ENCODE data around the gene SLC27A4.

SLC27A4 gene

DNA sequence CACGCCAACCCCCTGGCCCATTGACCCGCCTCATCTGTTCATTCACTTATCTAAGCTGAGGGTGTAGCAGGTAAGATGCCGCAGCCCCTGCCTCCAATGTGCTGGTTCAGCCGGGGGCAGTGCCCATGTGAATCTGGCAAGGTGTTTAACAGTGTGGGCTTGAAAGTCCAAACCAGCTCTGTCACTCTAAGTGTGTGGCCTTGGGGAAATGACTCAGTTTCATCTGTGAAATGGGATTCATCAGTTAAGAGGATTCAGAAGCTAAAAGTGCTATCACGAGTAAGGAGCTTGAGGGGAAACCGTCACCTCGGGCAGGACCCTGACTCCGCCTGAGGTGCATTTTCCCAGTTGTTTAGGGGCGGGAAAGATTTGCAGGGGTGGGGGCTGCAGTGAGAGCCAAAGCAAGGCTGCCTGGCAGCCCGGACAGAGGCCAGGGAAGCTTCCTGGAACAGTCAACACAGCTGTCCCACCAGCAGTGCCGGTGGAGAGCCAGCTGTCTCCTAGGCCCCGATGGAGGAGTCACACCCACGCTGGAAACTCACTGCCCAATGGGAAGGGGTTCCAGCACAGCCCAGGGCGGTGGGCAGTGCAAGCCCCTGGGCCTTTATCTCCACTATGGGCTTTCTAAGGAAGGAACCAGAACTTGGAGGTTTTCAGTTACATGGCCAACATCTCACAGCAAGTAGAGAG lies 21.1 kb downstream of the SLC27A4 start:
- Histone ChIP-seq H3K36me3 (ENCODE audit: control insufficient read depth, insufficient read depth, low read length) (no peaks in the 10 kb centered on the region; the same call in 1 of the 2 replicates), H3K27me3 (replicated peaks; ENCODE audit: control insufficient read depth, insufficient read depth, low read length) (no peaks in the 10 kb centered on the region), H3K4me3 (replicated peaks; ENCODE audit: low read depth, low read length) (no peak overlapping the region)
- DNase-seq (ENCODE audit: extremely low read depth, insufficient read length): no peak
- TF ChIP-seq, protein P1, sequence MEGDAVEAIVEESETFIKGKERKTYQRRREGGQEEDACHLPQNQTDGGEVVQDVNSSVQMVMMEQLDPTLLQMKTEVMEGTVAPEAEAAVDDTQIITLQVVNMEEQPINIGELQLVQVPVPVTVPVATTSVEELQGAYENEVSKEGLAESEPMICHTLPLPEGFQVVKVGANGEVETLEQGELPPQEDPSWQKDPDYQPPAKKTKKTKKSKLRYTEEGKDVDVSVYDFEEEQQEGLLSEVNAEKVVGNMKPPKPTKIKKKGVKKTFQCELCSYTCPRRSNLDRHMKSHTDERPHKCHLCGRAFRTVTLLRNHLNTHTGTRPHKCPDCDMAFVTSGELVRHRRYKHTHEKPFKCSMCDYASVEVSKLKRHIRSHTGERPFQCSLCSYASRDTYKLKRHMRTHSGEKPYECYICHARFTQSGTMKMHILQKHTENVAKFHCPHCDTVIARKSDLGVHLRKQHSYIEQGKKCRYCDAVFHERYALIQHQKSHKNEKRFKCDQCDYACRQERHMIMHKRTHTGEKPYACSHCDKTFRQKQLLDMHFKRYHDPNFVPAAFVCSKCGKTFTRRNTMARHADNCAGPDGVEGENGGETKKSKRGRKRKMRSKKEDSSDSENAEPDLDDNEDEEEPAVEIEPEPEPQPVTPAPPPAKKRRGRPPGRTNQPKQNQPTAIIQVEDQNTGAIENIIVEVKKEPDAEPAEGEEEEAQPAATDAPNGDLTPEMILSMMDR (IDR thresholded peaks at IDR 0.05; ENCODE audit: insufficient read depth, low read length, poor library complexity, severe bottlenecking): no peak

DNA sequence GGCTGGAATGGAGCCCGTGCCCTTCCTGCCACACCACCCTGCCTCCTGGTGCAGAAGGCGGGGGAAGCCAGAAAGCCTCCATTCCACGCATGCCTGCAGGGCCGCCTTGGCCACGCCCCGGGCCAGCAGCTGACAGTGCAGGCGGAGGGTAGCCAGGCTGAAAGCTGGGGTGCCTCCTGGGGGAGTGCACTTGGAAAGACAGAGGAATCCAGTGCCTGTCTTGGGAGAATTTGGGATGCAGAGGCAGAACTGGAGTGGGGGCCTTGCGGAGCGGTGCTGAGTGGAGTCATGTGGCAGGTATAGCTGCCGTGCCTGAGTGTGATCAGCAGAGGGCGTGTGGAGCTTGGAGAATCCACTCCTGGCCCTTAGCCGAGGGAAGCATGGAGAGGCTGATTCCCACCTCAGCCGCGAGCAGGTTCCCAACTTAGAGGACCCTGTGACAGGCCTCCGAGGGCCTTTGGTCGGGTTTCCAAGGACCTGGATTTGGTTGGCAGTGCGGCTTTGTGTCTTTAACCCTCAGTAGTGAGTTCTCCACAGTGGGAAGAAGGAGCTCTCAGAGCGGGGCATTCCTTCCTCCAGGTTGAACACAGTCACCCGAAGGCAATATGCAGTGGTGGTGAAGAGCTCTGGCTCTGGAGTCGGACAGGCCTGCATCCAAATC lies 21.8 kb downstream of the SLC27A4 start:
- DNase-seq (ENCODE audit: extremely low read depth, insufficient read length): peak; percentile 55
- TF ChIP-seq, protein P1 (IDR thresholded peaks at IDR 0.05; ENCODE audit: insufficient read depth, low read length, poor library complexity, severe bottlenecking): peak; percentile 92
- no peaks in the 10 kb centered on the region for H3K27me3 ChIP-seq (replicated peaks; ENCODE audit: control insufficient read depth, insufficient read depth, low read length)
- no peaks in the 10 kb centered on the region; the same call in 1 of the 2 replicates for H3K36me3 ChIP-seq (ENCODE audit: control insufficient read depth, insufficient read depth, low read length)
- H3K4me3 ChIP-seq (replicated peaks; ENCODE audit: low read depth, low read length): peak overlapping the region; percentile 47

DNA sequence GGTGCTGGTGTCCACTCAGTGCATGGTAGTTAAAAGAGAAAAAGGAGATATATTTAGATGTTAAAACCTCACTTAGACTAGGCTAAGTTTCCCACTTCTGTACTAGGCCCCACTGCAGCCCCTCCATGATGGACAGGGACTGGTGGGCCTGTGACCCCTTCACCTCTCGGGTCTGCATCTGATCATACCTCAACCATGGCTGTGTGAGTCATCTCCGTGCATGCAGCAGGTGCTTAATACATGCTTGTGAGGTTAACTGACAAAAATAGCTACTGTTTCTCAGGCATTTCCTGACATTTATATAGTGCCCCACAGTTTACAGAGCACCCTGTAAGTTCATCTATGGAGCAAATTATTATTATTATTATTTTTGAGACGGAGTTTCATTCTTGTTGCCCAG lies 22.4 kb downstream of the SLC27A4 start:
- no peak for DNase-seq (ENCODE audit: extremely low read depth, insufficient read length)
- Histone ChIP-seq H3K4me3 (replicated peaks; ENCODE audit: low read depth, low read length) (no peak overlapping the region), H3K36me3 (ENCODE audit: control insufficient read depth, insufficient read depth, low read length) (no peaks in the 10 kb centered on the region; the same call in 1 of the 2 replicates), H3K27me3 (replicated peaks; ENCODE audit: control insufficient read depth, insufficient read depth, low read length) (no peaks in the 10 kb centered on the region)
- TF ChIP-seq, protein P1 (IDR thresholded peaks at IDR 0.05; ENCODE audit: insufficient read depth, low read length, poor library complexity, severe bottlenecking): no peak

DNA sequence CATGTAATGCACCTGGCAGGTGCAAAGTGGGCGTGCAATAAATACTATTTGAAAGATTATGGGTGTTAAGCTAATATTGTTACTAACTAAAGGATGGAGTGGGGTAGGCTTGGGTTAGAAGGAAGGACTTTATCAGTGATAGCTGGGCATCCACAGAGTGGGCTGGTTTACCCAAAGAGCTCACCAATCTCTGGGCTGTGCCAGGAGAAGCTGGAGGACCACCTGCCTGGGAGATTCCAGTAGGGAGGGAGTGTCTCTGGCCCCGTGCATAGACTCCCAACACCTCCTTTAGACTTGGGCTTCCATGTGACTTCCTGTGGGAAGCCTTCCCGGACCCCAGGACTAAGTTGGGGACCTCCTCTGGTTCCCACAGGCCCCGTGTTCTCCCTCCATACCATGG lies 25.2 kb downstream of the SLC27A4 start:
- Histone ChIP-seq H3K4me3 (replicated peaks; ENCODE audit: low read depth, low read length) (no peak overlapping the region), H3K27me3 (replicated peaks; ENCODE audit: control insufficient read depth, insufficient read depth, low read length) (no peaks in the 10 kb centered on the region), H3K36me3 (ENCODE audit: control insufficient read depth, insufficient read depth, low read length) (no peaks in the 10 kb centered on the region)
- no peak for DNase-seq (ENCODE audit: extremely low read depth, insufficient read length)
- TF ChIP-seq, protein P1 (IDR thresholded peaks at IDR 0.05; ENCODE audit: insufficient read depth, low read length, poor library complexity, severe bottlenecking): no peak

DNA sequence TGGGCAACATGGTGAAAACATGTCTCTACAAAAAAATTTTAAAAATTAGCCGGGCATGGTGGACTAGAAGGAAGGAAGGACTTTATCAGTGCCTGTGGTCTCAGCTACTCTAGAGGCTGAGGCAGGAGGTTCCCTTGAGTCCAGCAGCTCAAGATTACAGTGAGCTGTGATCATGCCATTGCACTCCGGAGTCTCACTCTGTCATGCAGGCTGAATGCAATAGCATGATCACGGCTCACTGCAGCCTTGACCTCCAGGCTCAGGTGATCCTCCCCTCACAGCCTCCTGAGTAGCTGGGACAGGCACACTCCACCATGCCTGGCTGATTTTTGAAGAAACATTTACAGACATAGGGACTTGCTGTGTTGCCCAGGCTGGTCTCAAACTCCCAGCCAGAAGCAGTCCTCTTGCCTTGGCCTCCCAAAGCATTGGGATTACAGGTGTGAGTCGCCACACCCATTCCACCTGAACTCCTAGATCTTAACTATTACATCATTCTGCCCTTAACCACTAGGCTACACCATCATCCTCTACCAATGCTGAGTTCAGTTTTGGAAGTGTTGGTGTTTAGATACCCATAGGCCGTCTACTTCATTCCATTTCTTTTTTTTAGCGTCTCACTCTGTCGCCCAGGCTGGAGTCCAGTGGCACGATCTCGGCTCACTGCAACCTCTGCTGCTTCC lies 28.8 kb downstream of the SLC27A4 start:
- no peak for DNase-seq (ENCODE audit: extremely low read depth, insufficient read length)
- TF ChIP-seq, protein P1 (IDR thresholded peaks at IDR 0.05; ENCODE audit: insufficient read depth, low read length, poor library complexity, severe bottlenecking): no peak

More for the DNA sequence above, 28.8 kb downstream of the SLC27A4 start:
- Histone ChIP-seq H3K27me3 (replicated peaks; ENCODE audit: control insufficient read depth, insufficient read depth, low read length) (no peaks in the 10 kb centered on the region), H3K36me3 (ENCODE audit: control insufficient read depth, insufficient read depth, low read length) (peaks cover 2% of the 10 kb centered on the region), H3K4me3 (replicated peaks; ENCODE audit: low read depth, low read length) (no peak overlapping the region)

Data from GM06990 (cell line).